Measurements from ENCODE around the gene TRIM17.
A peak's percentile ranks its signal among the peaks of the same experiment; 100 is the strongest.

The TRIM17 gene

DNA sequence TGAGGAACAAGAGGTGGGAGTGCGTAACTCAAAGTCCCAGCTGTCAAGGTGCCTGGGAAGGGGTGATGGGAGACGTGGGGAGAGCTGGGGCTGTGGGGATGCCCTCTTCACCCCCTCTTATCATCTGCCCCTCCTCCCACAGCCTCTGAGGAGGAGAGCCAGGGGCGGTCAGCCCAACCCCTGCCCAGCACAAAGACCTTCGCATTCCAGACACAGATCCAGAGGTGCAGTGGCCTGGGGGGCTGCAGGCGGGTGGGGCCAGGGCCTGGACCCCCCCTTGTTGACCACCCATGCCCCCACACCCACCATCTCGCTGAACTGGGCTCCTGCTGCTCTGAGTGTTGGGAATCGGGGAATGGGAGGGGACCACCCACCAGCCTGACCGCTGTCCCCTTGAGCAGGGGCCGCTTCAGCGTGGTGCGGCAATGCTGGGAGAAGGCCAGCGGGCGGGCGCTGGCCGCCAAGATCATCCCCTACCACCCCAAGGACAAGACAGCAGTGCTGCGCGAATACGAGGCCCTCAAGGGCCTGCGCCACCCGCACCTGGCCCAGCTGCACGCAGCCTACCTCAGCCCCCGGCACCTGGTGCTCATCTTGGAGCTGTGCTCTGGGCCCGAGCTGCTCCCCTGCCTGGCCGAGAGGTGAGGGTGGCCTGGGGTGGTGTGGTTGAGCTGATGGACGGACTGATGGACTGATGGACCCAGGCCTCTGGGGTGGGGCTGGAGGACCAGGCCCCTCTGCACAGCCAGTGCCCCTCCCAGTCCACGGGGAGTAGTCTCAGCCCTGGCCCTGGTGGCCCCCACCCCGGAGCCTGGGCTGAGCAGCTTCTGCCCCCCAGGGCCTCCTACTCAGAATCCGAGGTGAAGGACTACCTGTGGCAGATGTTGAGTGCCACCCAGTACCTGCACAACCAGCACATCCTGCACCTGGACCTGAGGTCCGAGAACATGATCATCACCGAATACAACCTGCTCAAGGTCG, 39.7 kb downstream of the TRIM17 start:
- no peak for DNase-seq

DNA sequence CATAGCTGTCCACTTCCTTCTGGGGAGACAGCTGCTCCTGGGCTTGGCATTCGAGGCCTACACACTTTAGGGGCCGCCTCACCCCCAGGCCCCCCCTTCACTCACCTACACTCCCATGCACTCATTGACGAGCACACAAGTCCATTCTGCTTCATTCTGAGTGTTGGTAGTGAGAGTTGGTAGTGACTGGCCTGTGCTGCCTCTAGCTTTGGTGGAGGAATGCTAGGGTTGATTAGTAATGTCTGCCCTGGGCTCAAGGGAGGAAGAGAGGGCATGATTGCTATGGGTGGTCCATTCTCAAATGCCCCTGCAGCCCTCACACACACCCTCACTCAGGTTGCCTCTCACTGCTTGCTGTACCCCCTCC, 40.4 kb downstream of the TRIM17 start:
- no peak for DNase-seq

DNA sequence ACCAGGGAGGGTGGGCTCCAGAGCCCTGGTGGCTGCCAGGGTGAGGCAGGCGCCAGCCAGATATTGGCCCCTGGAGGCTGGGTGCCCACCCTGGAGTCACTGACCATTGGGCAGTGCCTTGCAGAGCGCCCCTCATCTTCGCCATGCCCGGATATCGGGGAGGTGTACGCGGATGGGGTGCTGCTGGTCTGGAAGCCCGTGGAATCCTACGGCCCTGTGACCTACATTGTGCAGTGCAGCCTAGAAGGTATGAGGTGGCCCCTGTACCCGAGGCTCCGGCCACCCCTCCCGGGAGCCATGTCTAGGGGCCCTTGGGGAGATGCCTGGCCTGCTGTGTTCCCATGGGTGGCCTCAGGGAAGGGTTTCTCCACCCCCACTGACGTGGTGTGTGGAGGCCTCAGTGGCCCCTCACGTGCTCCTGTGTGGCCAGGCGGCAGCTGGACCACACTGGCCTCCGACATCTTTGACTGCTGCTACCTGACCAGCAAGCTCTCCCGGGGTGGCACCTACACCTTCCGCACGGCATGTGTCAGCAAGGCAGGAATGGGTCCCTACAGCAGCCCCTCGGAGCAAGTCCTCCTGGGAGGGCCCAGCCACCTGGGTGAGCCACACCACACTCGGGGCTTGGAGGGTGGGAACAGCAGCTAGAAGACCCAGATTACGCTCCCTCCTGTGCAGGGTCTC, 40.9 kb downstream of the TRIM17 start:
- DNase-seq, result no peak

- no peak for DNase-seq
These were observed 41.7 kb downstream of the TRIM17 start for GRCh38 chr1:228374711-228375577.

GRCh38 chr1:228373681-228374571, 42.7 kb downstream of the TRIM17 start:
- DNase-seq, result no peak

- DNase-seq, result no peak
These were observed 43.5 kb downstream of the TRIM17 start for GRCh38 chr1:228373004-228373680.

DNA sequence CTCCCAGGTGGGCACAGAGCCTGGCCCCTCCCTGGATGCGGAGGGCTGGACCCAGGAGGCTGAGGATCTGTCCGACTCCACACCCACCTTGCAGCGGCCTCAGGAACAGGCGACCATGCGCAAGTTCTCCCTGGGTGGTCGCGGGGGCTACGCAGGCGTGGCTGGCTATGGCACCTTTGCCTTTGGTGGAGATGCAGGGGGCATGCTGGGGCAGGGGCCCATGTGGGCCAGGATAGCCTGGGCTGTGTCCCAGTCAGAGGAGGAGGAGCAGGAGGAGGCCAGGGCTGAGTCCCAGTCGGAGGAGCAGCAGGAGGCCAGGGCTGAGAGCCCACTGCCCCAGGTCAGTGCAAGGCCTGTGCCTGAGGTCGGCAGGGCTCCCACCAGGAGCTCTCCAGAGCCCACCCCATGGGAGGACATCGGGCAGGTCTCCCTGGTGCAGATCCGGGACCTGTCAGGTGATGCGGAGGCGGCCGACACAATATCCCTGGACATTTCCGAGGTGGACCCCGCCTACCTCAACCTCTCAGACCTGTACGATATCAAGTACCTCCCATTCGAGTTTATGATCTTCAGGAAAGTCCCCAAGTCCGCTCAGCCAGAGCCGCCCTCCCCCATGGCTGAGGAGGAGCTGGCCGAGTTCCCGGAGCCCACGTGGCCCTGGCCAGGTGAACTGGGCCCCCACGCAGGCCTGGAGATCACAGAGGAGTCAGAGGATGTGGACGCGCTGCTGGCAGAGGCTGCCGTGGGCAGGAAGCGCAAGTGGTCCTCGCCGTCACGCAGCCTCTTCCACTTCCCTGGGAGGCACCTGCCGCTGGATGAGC, 44.3 kb downstream of the TRIM17 start:
- DNase-seq, result no peak

GRCh38 chr1:228371741-228372182, 44.9 kb downstream of the TRIM17 start:
- no peak for DNase-seq

GRCh38 chr1:228370941-228371740, 45.5 kb downstream of the TRIM17 start:
- peak; percentile 50 for DNase-seq

DNA sequence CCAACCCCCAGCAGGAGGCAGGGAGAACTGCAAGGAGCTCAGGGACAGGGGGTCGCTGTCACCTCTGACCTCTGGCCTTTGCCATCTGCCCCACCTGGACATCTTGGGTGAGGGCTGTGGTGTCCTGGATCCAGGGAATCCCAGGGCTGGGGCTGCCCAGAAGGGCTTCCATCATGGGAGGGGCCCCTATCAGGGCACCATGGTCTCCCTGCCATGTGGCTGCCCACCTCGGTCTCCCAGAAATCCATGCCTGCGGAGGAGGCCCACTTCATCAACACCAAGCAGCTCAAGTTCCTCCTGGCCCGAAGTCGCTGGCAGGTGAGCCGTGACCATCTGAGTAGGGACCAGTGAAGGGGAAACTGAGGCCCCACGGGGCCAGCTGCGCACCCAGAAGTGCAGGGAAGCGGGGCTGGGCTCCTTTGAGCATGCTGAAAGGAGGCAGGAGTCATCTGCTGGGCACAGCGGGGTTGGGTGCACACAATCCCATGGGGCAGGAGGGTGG, 46.2 kb downstream of the TRIM17 start:
- DNase-seq, result no peak

DNA sequence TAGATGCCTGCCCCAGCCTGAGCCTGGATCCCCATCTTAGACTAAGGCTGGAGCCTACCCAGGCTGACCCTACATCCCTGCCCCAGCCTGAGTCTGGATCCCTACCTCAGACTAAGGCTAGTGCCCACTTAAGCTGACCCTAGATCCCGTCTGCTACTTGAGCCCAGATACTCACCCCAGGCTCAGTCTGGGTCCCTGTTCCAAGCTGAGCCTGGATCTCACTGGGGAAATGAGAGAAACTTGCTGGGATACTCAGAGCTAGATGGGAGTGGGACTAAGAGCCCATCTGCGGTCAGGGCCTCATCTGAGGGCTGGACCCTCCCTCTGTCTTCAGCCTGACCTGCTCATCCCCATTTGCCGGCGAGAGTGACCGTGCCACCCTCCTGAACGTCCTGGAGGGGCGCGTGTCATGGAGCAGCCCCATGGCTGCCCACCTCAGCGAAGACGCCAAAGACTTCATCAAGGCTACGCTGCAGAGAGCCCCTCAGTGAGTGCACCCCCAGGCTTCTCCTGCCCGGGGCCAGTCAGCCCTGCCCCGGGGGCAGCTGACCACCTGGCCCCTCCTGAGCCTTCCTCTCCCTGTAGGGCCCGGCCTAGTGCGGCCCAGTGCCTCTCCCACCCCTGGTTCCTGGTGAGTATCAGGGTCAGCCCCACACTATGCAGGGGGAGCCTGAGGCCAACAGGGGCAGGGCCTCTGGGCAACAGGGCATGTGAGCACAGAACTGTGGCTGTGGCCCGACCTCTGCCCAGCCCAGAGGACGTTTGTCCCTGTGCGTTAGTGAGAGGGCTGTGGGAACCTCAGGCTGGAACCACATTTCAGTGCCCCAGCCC, 46.8 kb downstream of the TRIM17 start:
- DNase-seq, result no peak

GRCh38 chr1:228368801-228369607, 47.7 kb downstream of the TRIM17 start:
- DNase-seq, result no peak

DNA sequence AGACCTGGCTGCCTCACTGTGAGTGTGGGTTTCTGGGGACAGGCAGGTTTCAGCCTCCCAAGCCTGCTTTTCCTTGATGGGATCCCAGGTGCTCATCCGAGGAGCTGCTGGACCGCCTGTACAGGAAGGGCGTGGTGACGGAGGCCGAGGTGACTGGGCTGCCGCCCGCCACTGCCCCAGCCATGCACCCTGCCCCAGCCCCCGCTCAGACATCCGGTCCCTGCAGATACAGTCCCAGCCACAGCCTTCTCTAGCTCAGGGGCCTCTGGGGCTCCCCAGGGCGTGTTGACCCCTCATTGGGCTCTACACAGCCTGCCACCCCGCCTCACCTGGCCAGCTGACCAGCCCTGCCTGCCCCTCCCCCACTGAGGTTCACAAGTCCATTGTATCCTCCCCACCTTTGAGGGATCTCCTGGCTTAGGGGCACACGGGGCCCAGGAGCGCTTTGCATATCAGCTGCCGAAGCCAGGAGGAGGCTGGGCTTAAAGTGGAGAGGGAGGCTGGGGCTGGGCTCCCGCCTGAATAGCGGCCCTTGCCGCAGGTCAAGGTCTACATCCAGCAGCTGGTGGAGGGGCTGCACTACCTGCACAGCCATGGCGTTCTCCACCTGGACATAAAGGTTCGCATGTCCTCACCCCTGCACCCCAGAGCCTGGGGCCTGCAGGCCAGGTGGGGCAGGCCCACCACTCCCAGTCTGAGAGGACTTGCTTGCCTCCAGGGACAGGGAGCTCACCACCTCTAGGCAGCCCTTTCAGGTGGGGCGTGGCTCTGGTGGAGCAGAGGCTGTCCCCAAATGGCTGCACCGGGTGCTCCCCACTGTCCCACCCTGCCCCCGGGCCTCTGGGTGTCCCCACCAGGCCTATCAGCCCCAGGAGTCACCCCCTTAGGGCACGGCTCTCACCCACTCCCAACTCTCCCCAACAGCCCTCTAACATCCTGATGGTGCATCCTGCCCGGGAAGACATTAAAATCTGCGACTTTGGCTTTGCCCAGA, 48.6 kb downstream of the TRIM17 start:
- no peak for DNase-seq

DNA sequence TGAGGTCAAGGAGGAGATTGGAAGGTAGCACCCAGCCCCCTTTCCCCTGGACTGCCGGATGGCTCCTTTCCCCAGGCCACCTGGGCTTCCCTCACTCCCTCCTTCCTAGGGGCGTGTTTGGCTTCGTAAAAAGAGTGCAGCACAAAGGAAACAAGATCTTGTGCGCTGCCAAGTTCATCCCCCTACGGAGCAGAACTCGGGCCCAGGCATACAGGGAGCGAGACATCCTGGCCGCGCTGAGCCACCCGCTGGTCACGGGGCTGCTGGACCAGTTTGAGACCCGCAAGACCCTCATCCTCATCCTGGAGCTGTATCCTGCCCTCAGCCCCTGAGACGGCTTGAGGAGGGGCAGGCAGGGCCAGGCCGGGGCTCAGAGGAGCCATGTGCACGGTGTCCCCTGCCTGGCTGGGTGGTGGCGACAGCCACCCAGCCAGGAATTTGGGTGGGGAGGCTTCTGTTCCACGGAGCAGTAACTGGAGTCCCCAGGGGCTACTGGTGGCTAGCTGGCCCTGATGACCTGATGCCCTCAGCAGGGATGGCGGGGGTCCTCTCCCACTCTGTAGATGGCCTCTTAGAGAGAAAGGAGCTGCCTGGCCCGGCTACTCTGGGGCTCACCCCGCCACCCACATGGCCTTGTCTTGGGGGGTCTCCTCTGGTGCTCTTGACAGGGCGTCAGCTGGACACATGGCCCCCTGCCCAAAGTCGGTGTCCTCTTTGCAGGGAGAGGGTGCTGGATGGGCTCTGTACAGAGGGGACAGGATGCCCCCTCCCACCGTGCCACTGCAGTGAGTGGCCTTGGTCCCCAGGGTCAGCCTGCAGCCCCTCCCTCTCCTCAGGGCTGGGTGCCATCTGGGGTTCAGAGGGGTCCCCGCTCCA, 49.6 kb downstream of the TRIM17 start:
- no peak for DNase-seq

Data from NCI-H2171 treated with DMSO at 0.1 percent for 48 hours (cell line).